NCI-H1417 treated with DMSO at 0.1 percent for 48 hours (cell line): ENCODE data around the gene ABCG2.
"Not testable (repeated sequence)": the region's sequence is repeated elsewhere in the genome, so short reads cannot be mapped to it uniquely, and the experiment has no call there.

Experiments used
- DNase-seq: peaks from one replicate; lab custom pipeline; 2025; lab: John Stamatoyannopoulos, UW

ABCG2 gene

DNA sequence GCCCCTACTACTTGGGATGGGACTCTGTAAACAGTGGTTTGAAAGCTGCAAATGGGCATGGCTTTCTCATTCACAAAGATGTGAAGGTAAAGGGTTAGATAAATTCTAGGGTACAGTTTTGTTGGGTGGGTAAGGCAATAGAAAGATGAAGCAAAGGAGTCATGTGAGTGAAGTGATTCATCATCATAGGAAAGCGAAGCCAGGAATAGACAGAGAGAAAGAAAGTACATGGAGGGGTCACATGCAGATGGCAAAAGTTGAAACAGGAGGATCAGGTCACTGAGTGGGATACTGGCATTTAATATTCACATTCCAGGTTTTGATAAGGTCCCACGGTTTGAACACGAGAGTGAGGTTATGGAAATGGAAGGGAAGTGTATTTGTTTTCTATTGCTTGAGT, 8.2 kb upstream of the ABCG2 start:
- DNase-seq: no peak

DNA sequence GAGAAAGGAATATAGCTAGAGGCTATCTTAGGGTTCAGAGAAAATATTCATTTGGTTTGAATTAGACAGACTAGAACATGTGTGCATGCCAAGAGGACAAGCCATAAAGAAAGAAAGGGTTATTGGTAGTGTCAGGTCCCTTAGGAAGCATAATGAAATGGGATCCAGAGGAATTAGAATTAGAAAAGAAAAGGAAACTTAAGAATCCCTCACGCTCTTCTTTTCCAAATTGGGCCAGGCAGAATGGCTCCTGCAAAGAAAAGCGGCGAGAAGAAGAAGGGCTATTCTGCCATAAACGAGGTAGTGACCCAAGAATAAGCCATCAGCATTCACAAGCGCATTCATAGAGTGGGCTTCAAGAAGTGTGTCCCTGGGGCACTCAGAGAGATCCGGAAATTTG, 4.9 kb upstream of the ABCG2 start:
- DNase-seq: no peak

DNA sequence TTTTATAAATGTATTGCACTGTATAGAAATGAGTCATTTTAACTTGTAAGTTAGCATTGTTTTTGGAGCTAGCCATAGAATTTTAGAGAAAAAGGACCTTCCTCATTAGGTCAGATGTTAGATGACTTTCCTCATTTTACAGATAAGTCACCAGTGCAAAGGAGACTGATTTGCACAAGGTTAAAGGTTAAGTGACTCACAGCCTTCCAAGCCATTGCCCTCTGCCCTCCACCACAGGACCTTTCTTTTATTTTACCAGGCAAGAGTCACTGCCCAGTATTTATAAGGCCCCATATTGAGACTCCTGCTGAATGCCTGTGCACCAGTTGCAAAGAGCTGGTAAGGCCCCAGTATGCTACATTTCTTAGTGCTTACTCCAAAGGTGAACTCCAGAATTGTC, 4.2 kb upstream of the ABCG2 start:
- DNase-seq: no peak

DNA sequence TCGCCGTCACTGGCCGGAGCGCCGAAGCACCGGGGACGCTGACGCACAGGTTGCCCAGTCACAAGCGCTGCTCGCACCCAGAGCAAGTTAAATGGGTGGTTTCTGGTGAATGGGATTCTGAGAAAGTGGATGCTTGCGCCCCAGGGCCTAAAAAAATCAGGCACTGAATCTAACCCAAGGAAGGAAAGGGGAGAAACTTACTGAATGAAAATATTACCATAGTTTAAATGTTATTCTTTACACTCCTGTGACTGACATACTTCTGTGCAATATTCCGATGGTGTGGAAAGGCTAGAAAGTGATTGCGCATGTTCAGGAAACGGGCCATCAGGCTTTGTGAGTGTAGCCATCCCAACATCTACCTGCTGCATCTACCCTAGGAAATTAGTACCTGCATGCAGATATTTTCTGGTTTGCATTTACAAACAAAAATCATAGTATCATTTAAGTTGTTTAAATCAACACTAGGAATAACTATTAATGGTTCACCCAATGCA, 838 bp upstream of the ABCG2 start:
- no peak for DNase-seq

DNA sequence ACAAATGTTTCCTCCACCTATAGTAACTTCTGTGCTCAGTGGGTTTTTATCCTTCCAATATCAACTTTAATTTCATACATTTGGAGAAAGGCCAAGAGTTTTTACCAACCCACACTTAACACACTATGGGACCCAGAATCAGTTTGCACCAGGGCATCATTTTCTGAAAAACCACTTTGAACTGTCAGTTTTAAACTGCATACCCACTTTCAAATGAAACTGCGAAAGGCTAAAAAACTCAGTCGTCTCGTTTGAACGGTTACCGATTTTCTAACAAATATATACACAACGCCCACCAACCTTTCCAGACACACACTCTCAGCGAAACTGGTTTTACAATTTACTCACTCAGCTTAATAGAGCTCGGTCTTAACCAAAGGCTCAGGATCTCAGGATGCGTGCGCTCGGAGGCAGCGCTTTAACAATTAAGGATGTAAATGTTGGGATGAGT, 376 bp downstream of the ABCG2 start:
- no peak for DNase-seq

DNA sequence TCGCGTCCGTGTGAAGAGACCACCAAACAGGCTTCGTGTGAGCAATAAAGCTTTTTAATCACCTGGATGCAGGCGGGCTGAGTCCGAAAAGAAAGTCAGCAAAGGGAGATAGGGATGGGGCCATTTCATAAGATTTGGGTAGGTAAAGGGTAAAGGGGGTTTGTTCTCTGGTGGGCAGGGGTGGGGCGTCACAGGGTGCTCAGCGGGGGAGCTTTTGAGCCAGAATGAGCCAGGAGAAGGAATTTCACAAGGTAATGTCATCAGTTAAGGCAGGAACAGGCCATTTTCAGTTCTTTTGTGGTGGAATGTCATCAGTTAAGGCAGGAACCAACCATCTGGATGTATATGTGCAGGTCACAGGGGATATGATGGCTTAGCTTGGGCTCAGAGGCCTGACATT, 6.1 kb downstream of the ABCG2 start:
- DNase-seq: not testable (repeated sequence)

DNA sequence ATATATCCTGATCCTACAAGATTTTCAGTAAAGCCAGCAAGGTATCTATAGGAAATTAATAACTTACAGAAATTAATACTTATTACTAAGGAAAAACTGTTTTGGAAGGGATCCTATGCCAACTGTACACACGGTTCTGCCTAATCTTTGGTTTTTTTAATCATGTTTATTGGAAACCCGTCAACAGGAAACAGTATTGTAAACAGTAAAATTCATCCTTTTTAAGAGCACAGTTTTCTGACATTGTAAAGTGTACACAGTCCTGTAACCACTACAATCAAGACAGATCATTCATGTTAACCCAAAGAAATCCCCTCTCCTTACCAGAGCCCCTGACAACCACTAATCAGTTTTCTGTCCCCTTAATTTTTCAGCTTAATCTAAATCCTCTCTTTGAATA, 9.9 kb downstream of the ABCG2 start:
- DNase-seq: no peak

DNA sequence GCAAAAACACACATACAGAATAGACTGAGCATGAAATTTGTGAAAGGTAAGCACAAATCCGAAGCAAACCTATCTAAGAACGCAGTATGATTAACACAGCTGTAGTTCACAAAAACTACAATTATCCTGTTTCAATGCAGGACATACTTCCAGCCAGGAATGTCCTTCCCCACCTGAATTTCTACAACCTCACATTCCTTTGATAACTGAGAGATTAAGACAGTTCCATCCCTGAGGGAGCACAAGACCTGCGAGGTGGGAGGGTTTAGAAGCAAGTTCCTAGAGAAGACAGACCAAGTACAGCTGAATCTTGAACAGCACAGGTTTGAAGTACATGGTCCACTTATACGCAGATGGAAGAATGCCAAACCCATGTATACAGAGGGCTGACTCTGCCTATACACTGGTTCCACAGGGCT, 10.6 kb downstream of the ABCG2 start:
- DNase-seq: no peak

DNA sequence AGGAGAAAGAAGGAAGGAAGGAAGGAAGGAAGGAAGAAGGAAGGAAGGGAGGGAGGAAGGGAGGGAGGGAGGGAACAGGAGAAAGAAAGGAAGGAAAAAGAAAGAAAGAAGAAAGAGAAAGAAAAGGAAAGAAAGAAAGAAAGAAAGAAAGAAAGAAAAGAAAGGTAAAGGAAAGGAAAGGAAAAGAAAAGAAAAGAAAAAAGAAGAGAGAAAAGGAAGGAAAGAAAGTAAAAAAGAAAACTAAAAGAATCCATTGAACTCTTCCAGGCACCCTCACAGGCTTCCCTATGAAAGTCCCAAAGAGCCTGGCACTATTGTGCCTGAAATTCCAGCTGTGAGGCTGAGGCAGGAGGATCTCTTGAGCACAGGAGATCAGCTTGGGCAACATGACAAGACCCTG, 11.5 kb downstream of the ABCG2 start:
- no peak for DNase-seq

DNA sequence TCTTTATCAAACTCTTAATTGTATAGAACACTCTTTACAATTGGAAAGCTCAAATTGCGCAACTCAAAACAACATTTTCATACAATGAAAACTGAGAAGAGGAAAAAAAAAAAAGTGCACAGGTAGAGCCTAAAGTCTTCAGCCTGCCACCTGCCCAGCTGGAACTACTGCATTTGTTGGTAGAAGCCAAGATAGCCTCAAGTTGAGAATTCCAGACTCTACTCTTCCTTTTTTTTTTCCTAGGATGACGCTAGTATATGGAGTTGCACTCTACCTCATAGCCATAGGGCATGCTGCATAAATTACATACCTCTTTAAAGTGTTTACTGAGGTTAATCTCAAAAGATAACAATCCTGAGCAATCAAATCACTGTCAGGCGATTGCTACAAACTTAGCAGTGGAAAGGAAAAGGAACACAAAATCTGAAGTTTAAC, 13.6 kb downstream of the ABCG2 start:
- DNase-seq: no peak

DNA sequence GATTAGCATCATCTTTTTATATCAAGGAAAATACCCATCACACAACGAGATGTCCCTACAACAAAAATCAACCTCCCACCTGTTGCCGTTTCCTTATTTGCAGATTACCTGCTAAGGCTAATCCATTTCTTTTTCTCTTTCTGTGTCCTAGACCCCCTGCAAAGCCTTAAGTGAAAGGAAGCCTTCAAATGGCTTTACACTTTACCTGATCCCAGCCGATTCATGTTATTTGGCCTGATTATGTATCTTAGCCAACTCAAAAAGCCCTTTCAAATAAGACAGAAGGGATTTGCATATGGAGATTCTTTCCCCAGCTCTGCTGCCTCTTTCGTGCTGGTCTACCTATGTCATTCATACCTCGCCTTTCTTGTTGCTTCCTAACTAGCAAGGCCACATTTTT, 14.4 kb downstream of the ABCG2 start:
- no peak for DNase-seq

DNA sequence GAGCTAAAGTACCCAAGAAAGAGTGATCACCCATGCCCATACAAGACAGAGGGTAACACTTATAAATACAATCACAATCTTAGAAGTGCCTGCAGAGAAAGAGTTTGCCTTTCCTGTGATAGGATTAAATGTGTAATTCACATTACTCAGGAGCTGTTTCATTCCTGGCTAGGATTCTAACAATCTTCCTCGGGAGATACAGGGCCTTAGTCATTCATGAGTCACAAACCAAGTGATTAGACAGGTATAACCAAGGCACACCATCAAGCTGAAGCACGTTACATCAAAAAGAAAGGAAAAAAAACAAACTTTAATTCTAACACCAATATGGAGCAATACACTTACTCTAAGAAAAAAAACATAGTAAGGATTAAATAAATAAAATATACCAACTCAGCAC, 14.9 kb downstream of the ABCG2 start:
- DNase-seq: no peak

DNA sequence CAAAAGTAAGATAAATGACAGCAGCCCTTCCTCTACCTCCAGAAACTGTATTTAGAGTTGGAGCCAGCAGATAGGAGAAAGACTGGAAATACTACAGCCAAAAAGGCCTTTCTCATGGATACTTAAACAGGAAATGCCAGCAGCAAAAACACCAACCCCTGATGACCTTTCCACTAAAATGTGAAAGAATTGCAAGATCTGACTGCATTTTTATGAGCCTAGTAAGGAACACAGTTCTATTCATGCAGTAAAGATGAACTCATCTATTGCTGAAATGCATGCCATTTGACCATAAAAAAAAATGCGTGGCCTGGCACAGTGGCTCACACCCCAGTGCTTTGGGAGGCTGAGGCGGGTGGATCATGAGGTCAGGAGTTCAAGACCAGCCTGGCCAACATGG, 19.9 kb downstream of the ABCG2 start:
- no peak for DNase-seq

DNA sequence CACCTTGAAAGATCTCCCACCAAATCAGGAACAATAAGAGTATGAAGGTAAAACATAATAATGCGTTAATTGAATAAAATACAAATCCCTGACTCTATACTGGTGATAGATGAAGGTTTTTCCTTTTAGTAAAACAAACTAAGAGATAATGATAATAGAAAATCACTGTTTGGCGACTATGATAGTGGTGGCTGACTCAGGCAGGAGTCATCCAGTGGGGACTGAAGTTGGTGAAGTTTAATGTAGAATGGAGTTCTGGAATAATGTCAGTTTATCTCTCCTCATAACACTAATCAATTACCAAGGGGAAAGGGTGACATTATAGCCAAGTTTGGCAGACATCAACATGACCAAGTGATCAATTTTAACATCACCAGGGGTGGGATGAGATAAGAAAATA, 21.3 kb downstream of the ABCG2 start:
- no peak for DNase-seq

DNA sequence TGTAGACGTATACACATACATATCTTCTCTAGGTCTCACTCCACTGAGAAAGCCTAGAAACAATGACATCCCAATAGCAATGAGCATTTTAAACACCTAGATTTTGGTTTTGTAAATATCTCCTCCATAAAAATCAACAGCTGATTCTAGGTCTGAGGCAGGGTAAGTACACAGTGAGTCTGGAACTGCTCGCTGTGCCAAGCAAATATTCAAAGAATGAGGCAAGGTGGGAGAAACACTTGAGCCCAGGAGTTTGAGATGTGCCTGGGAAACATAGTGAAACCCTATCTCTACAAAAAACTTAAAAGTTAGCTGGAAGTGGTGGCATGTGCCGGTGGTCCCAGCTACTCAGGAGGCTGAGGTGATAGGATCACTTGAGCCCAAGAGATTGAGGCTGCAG, 22.2 kb downstream of the ABCG2 start:
- DNase-seq: no peak

DNA sequence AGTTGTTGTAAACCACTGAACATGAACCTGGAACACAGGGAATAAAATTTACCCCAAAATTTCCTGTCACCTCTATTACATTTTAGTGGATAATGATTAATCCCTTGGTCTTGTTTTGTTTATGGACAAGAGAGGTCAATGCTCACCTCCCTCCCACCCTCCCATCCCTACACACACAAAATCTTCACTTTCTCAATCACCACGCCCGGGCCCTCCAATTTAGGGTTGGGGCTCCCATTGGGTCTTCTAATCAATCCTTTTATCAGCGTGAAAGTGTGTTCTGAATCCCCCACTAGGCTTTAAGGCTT, 23.1 kb downstream of the ABCG2 start:
- DNase-seq: no peak

DNA sequence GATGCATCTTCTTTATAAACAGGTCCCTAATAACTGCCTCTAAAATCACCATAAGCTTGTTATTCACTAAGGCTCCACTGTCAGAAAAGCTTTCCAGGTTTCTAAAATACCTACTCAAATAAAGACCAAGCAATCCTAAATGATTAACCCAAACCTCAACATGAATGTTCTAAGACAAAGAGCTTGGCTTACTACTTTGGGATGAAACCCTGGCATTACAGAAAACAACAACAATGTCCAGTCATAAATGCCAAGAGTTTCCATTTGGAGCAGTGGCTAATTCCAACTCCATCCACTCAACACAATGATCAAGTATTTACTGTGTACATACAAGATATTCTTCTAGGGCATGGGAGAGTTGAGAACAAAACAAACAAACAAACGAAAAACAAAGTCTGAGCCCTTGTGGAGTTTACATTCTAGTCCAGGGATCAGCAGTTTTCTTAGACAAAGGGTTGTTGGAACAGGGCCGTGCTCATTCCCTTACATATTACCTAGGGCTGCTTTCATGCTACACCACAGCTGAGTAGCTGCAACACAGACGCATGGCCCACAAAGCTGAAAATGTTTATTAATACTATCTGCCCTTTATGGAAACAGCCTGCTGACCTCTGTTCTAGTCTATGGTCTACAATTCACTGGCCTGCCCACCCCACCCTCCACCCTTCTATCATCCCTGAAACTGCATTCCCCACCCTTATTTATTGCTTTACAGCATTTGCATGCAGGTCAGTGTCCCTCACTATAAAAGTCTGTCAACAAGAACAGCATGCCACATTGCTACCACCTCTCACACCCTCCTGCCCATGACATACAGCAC, 23.7 kb downstream of the ABCG2 start:
- no peak for DNase-seq

DNA sequence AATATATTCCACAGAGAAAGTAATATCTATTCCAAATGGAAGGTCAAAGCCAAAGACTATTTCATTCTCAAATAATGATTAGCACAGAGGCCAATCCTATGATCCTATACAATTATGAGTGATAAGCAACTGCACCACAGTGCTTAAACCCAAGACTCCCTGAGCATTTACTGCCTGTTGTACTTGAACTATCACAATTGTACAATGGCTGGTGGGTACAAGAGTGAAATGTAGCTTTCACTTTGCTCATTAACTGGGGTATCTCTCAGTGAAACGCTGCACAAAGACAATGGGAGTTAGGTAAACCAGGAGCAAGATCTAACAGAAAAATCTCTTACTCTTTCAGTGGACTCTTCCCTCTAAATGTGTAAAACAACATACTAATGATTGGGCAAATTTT, 24.3 kb downstream of the ABCG2 start:
- DNase-seq: no peak

DNA sequence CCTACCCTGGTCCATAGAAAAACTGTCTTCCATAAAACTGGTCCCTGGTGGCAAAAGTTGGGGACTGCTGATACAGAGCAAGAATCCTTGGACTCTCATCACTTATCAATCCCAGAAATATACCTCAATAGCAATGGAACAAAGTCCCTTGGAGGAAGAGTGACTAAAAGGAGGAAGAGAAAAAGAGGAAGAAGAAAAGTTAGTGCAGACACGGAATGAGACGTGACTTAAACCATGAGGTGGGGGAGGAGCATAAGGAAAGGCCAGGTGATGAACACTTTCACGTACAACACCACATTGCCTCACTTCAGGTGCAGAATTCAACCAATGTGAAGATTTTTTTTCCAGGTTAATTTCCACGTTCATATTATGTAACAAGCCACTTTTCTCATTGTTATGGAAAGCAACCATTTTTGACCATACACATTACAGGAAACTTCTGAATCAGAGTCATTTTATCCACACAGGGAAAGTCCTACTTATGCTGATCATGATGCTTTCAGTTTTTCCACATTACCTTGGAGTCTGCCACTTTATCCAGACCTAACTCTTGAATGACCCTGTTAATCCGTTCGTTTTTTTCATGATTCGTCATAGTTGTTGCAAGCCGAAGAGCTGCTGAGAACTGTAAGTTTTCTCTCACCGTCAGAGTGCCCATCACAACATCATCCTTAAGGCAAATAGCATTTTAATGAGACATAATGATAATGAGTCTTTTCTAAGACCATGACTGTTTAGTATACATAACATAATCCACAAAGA, 27.7 kb downstream of the ABCG2 start:
- no peak for DNase-seq

DNA sequence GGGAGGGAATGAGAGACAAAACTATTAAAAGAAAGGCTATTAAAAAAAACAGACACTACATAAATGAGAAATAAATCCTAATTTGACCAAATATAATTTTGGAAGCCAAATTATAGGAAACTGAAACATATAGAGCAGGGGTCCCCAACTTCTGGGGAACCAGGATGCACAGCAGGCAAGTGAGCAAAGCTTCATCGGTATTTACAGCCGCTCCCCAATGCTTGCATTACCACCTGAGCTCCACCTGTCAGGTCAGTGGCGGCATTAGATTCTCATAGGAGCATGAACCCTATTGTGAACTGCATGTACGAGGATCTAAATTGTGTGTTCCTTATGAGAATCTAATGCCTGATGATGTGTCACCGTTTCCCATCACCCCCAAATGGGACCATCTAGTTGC, 28.4 kb downstream of the ABCG2 start:
- DNase-seq: no peak

DNA sequence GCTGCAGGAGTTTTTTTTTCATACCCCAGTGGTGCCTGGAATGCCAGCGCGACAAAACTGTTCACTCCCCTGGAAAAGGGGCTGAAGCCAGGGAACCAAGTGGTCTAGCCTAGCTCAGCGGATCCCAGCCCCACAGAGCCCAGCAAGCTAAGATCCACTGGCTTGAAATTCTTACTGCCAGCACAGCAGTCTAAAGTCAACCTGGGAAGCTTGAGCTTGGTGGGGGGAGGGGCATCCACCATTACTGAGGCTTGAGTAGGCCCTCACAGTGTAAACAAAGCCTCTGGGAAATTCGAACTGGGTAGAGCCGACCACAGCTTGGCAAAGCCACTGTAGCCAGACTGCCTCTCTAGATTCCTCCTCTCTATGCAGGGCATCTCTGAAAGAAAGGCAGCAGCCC, 36.2 kb downstream of the ABCG2 start:
- DNase-seq: not testable (repeated sequence)

DNA sequence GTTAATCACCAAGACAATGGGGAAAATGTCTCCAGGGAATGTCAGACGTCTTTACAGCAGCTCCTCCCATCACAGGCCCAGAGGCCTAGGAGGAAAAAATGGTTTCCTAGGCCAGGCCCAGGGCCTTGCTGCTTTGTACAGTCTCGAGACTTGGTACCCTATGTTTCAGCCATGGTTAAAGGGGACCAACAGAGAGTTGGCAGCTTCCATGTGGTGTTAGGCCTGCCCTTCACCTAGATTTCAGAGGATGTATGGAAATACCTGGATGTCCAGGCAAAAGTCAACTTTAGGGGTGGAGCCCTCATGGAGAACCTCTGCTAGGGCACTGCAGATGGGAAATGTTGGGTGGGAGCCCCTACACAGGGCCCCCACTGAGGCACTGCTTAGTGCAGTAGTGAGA, 38.5 kb downstream of the ABCG2 start:
- no peak for DNase-seq

DNA sequence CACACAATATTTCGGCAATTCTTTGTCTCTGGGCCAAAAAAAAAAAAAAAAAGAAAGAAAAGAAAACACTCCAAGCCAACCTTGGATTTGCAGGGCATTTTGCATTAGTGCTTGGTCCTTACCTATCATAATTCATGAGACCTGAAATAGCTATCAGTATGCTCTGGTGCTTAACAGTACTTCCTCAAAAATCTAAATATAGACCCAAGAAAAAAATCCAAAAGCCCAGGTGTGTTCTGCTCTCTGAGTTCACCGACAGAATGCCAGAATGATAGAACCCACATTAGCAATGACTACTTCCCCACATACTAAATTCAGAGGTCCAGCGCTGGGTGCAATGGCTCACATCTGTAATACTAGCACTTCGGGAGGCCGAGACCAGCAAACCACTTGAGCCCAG, 42.9 kb downstream of the ABCG2 start:
- DNase-seq: no peak

DNA sequence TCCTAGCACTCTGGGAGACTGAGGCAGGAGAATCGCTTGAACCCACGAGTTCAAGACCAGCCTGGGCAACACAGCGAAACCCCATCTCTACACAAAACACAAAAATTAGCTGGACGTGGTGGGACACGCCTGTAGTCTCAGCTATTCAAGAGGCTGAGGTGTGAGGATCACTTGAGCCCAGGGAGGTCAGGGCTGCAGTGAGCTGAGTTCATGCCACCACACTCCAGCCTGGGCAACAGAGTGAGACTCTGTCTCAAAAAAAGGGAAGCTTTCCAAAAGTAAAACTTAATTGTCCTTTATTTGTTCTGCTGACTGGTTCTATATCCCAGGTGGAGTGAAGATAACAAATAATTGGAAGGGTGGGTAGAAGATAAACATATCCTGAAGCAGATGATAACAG, 45.6 kb downstream of the ABCG2 start:
- no peak for DNase-seq
